Activated T-cell treated with anti-CD3 and anti-CD28 coated beads, Interleukin-2, amount 50 U/mL, for 4 hours (primary cell): ENCODE data around the gene GPRIN2. TPM values are rescaled to one million over a fixed set of nuclear protein-coding genes. Genes with fewer than 3 reads are reported as not detected.
A peak's percentile ranks its signal among the peaks of the same experiment; 100 is the strongest.

ENCODE experiments used
- ATAC-seq, 2 donors: fragments of 200-7000 bp; cut with Tn5 transposase; one replicate each; pipeline ENCODE4 v1.10.0; 2021
- DNase-seq: peaks from one replicate; pipeline ENCODE4 v3.0.0-alpha.2; 2020
- H3K27me3 Mint-ChIP-seq: one replicate; pipeline ENCODE4 v1.8.0; 2021; ENCODE audit warnings: low read depth, mixed read lengths
- H3K36me3 Mint-ChIP-seq: one replicate; pipeline ENCODE4 v1.8.0; 2022; ENCODE audit warnings: mixed read lengths; ENCODE audit not compliant: insufficient read depth
- H3K4me1 Mint-ChIP-seq: one replicate; pipeline ENCODE4 v1.8.0; 2021; ENCODE audit warnings: low read depth, mixed read lengths
- H3K4me3 Mint-ChIP-seq: one replicate; pipeline ENCODE4 v1.8.0; 2021; ENCODE audit warnings: mild to moderate bottlenecking, moderate library complexity, mixed read lengths
- H3K9me3 Mint-ChIP-seq: one replicate; pipeline ENCODE4 v1.8.0; 2021; ENCODE audit warnings: mixed read lengths
- total RNA-seq, 3 donors: library from RNA; stranded (reverse); gene quantifications; one replicate each; pipeline ENCODE4 v1.2.1, GENCODE V29; 2021

GPRIN2 gene
- total RNA-seq, 3 donors from 2014 or later = not detected

DNA sequence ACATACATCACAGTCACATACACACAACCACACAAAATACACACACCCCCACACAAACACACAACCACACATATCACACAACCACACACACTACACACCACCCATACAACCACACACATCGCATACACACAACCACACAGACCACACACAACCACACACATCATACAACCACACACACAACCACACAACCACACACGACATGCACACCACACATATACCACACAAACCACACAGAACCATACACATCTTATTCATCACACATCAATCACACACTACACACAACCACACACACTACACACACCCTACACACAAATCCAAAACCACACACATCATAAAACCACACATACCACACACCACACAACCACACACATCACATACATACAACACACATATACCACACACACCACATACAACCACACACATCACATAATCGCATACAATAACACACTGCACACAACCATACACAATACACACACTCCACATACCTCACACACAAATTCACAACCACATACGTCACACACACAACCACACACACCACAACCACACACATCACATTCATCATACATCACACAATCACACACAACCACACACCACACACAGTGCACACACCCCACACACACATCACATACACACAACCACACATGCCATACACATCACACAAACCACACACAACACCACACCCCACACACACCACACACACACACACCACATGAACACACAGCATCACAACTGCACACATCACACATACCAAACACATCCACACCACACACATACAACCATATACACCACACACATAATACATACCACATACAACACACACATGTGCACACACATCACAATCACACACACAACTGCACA lies 30.4 kb downstream of the GPRIN2 start:
- no peaks in the 10 kb centered on the region for H3K27me3 Mint-ChIP-seq
- H3K36me3 Mint-ChIP-seq = no peaks in the 10 kb centered on the region
- no peak overlapping the region for H3K4me3 Mint-ChIP-seq
- no peak for DNase-seq
- no peaks in the 10 kb centered on the region for H3K4me1 Mint-ChIP-seq
- ATAC-seq = no peak
- no peaks in the 10 kb centered on the region for H3K9me3 Mint-ChIP-seq

DNA sequence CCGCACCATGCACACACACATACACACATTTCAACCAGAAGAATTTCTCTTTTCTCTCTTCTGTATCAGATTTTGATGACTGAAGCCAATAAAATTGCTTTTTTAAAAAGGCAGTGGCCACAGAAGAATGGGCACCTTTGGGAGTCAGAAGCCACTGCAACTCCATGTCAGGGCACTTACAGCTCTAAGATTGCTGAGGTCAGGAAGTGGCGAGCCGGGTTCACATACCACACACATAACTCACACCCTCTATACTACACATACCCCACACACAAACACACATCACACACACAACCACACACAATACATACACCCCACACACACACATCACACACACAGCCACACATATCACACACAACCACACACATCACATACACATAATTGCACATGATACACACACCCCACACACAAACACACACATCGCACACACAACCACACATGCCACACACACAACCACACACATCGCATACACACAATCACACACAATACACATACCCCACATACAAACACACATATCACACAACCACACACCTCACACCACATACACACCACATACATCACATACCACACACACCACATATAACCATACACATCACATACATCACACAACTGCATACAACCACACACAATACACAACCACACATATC lies 31.2 kb downstream of the GPRIN2 start:
- ATAC-seq (no peak), DNase-seq (no peak)
- Mint-ChIP-seq H3K36me3 (no peaks in the 10 kb centered on the region), H3K4me1 (no peaks in the 10 kb centered on the region), H3K27me3 (no peaks in the 10 kb centered on the region), H3K9me3 (no peaks in the 10 kb centered on the region), H3K4me3 (no peak overlapping the region)

DNA sequence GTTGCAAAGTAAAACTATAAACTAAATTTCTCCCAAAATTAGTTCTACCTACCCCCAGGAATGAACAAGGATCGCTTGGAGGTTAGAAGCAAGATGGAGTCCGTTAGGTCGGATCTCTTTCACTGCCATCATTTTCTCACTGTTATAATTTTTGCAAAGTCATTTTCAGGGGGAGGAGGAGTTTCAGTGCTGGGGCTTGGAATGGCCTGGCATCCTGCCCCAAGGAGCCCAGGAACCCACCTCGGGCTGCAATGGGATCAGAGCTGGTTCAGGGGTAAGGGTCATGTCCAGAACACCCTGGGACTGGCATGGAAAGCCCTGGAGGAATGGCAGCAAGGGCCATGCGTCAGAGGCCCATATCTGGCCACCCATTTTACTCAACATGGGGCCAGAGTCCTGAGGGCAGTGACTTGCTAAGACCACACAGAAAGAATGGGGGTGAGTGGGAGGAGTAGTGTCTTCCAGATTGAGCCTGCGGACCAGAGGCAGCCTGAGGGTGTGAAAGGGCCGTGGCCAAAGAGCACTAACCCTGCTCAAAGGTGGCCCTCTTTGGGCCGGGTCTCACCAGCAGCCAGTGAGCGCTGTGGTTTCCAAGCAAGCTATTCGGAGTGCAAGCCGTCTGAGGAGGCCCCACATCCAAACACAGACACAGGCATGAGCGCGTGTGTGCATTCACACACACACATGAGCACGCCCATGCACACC lies 31.8 kb downstream of the GPRIN2 start:
- no peaks in the 10 kb centered on the region for H3K4me1 Mint-ChIP-seq
- no peak for ATAC-seq
- H3K4me3 Mint-ChIP-seq = no peak overlapping the region
- H3K36me3 Mint-ChIP-seq = no peaks in the 10 kb centered on the region
- DNase-seq = no peak
- peaks cover 2% of the 10 kb centered on the region for H3K27me3 Mint-ChIP-seq
- H3K9me3 Mint-ChIP-seq = no peaks in the 10 kb centered on the region

DNA sequence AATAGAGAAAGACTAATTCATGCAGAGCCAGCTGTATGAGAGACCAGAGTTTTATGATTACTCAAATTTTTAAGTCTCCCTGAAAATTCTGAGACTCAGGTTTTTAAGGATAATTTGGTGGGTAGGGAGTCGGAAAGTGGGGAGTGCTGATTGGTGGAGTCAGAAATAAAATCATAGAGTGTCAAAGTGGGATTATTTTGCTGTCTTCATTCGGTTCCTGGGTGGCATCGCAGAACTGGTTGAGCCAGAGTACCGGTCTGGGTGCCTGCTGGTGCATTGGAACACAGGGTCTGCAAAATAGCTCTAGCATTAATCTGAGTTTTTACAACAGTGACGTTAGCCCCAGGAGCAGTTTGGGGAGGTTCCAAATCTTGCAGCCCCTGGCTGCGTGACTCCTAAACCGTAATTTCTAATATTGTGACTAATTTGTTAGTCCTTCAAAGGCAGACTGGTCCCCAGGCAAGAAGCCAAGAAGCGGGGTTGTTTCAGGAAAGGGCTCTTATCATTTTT lies 32.4 kb downstream of the GPRIN2 start:
- Mint-ChIP-seq H3K4me1 (no peaks in the 10 kb centered on the region), H3K9me3 (no peaks in the 10 kb centered on the region), H3K36me3 (no peaks in the 10 kb centered on the region), H3K4me3 (no peak overlapping the region), H3K27me3 (peaks cover 2% of the 10 kb centered on the region)
- DNase-seq = no peak
- no peak for ATAC-seq

DNA sequence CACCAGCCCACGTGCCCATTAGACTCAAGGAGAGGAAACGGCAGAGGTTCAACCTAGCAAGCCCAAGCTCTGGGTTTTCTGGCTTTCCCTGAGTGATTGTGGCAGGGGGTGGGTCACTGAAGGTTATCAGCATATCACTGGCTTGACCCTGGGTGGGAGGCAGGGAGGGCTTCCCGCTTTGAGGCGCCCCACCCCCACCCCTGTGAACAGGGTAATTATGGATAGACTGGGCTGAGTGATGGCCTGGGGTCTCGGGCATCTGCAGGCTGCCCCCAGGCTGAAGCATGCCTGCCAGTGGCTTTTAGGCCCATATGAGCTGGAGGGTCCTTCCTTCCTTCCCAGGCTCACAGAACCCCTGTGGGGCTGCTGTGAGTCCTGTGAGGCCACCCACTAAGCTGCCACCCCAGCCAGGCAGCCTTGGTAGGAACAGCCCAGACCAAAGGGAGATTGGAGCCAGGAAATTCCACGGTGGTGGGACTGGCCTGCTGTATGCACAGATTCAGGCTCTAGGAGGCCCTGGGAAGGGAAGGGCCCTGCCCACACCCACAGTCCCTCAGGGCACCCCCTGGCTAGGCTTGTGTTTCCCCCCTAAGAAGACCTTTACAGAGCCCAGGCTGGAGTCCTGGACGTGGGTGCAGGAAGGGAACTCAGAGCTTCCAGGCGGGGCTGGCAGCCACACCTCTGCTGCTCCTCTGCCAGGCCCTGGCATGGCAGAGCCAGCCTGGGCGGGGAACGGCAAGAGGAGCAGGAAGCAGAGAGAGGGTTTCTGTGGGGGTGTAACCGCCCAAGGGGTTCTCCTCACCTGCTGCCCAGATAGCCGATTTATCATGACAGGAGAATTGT lies 33.1 kb downstream of the GPRIN2 start:
- DNase-seq (no peak), ATAC-seq (peak in 1 of 2 donors; percentile 11)
- Mint-ChIP-seq H3K27me3 (peaks cover 2% of the 10 kb centered on the region), H3K4me1 (no peaks in the 10 kb centered on the region), H3K9me3 (no peaks in the 10 kb centered on the region), H3K4me3 (no peak overlapping the region), H3K36me3 (no peaks in the 10 kb centered on the region)

DNA sequence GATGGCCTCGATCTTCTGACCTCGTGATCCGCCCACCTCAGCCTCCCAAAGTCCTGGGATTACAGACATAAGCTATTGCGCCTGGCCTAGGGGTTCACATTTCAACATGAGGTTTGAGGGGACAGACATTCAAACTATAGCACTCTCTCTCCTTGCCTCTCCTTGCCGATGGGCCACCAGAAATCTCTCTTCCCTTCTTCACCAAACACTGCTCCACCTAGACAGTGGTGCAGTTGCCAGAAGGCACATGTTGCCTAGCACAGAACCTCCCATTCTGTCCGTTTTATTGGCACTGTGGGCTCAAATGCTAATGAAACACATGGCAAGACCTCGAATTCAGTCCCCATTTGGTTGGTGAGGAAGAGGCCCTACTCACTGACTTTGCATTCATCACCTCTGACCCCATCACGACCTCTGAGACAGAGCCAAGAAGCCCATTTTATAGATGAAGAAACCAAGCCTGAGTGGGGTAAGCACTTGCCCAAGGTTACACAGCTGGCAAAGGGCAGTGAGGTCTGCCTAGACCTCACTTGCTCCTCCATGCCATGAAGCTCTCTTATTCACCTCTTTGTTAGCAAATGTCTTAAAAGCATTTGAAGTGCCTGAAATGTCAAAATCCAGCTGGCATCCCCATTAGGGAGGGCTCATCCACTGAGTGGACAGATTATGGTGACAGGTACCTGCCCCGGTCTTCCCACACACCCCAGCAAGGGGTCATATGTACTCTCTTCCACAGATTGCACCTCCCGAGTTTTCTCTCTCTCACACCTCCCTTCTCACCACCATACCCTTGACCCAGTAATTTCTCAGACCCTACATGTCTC lies 34.0 kb downstream of the GPRIN2 start:
- DNase-seq (no peak), ATAC-seq (no peak)
- Mint-ChIP-seq H3K4me3 (no peak overlapping the region), H3K9me3 (no peaks in the 10 kb centered on the region), H3K36me3 (no peaks in the 10 kb centered on the region), H3K27me3 (peaks cover 2% of the 10 kb centered on the region), H3K4me1 (no peaks in the 10 kb centered on the region)

DNA sequence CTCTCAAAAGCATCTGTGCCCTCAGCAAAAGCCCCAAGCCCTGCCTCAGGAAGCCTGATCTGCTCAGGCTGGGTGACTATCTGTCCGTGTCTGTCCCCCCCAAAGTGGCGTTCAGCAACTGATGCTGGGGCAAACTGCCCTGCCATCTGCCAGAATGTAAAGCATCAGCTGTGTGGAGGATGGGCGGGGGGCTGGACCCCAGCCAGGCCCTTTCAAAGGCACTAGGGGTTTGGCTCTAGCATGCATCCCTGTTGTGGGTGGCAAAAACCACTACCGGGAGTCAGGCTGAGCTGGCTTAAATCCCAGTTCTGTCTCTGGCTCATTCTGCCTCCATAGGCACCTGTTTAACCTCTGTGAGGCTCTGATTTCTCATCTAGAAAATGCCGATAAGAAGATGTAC lies 35.5 kb downstream of the GPRIN2 start:
- H3K9me3 Mint-ChIP-seq = no peaks in the 10 kb centered on the region
- peaks cover 6% of the 10 kb centered on the region for H3K27me3 Mint-ChIP-seq
- no peak overlapping the region for H3K4me3 Mint-ChIP-seq
- DNase-seq = no peak
- ATAC-seq = no peak
- no peaks in the 10 kb centered on the region for H3K4me1 Mint-ChIP-seq
- no peaks in the 10 kb centered on the region for H3K36me3 Mint-ChIP-seq

DNA sequence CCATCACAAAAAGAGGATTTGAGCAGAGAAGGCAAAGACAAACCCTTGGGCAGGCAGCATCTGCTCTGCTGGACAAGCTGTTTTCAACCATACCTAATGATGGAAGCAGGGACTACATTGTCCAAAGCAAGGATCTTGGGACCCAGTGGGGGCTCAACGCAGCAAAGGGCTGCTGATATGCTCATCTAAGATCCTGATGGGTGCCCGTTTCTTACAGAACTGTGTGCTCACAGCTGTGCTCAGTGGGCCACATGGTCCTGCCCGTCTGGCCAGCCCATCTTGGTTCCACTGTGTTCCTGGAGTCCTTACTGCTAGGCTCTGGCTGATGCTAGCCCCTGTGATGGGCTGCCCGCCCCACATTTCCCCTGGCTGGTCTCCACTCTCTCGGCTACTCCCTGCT lies 36.1 kb downstream of the GPRIN2 start:
- Mint-ChIP-seq H3K4me1 (no peaks in the 10 kb centered on the region), H3K4me3 (no peak overlapping the region), H3K9me3 (no peaks in the 10 kb centered on the region), H3K27me3 (peaks cover 6% of the 10 kb centered on the region), H3K36me3 (no peaks in the 10 kb centered on the region)
- DNase-seq = no peak
- ATAC-seq = no peak

DNA sequence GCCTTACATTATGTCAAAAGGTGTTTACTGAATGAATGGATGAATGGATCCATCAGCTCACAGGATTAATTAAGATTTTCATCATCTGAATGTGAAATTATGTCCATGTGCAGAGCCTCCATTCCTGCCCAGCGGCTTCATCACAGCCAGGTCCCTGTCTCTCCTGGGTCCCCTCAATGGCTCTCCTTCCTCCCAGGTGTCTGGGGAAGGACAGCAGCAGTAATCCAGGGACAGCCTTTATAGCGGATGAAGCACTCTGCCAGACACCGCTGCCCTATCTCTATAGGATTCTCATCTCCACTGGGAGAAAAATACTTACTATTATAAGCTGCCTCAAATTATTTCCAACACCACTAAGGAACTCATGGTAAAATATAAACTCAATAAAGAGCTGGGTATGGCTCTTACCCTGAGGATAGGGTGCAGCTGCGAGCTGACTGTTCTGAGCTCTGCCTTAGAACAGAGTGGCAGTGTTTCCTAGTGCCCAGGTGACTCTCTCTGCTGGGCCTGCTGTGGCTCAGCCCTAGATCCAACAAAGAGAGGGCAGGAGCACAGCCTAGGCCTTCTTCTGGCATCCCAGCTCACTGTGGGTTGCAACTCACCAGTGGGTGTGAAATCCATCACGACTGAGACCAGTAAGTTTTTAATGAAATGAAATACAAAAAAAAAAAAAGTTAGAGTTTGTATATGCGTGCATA lies 38.3 kb downstream of the GPRIN2 start:
- H3K4me3 Mint-ChIP-seq = no peak overlapping the region
- ATAC-seq (no peak), DNase-seq (no peak)
- no peaks in the 10 kb centered on the region for H3K4me1 Mint-ChIP-seq
- H3K9me3 Mint-ChIP-seq = no peaks in the 10 kb centered on the region
- H3K27me3 Mint-ChIP-seq = peaks cover 6% of the 10 kb centered on the region
- H3K36me3 Mint-ChIP-seq = no peaks in the 10 kb centered on the region

DNA sequence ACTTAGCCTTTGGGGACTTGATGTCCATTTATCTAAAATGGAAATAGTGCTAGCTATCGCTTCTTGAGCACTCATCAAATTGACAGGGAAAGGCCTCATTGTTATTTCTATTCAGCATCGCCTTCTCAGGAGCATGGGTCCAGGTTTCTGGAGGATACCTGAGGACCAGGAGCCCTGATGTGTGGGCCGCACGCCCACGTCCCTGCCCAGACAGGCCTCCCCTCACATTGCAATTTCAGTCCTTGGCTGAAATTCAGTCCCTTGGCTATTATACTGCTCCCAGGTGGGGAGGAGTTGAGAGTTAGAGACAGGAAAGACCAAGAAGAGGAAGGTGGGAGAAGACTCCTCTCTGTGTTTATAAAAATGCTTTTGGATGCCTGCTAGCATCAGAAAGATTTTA lies 38.9 kb downstream of the GPRIN2 start:
- no peaks in the 10 kb centered on the region for H3K9me3 Mint-ChIP-seq
- no peaks in the 10 kb centered on the region for H3K4me1 Mint-ChIP-seq
- no peak for DNase-seq
- H3K4me3 Mint-ChIP-seq = no peak overlapping the region
- ATAC-seq = no peak
- H3K27me3 Mint-ChIP-seq = peaks cover 6% of the 10 kb centered on the region
- H3K36me3 Mint-ChIP-seq = no peaks in the 10 kb centered on the region

DNA sequence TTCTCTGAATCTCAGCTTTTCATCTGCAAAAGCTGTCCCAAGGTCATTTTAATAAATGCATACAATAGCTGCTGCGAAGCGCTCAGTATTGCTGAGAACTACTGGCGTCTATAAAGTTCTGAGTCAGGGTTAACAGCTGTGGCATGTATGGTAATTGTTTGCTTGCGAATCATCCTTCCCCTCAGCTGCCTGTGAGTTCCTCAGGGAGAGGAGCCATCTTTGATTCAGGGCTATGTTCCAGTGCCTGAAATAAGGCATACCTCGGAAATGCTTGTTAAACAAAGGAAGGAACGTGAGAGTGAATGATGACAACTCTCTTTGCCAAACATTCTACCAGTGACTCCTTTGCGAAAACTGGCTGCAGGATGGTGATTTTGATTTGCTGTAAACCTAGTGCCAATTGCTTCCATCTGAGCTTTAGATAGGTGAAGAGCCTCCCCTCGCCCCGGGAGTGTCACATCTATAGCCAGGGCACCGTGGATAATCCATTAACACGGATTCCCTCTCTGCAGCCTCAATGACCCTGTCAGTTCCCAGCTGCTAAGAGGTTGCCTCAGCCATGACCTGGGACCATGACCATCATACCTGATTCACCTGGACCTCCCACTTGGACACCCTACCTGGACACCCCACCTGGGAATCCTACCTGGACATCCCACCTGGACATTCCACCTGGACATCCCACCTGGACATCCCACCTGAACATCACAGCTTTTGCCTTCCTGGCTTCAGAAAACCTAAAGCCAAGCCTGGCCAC lies 39.6 kb downstream of the GPRIN2 start:
- Mint-ChIP-seq H3K27me3 (peaks cover 6% of the 10 kb centered on the region), H3K4me3 (no peak overlapping the region), H3K9me3 (no peaks in the 10 kb centered on the region), H3K4me1 (no peaks in the 10 kb centered on the region), H3K36me3 (no peaks in the 10 kb centered on the region)
- no peak for ATAC-seq
- no peak for DNase-seq

DNA sequence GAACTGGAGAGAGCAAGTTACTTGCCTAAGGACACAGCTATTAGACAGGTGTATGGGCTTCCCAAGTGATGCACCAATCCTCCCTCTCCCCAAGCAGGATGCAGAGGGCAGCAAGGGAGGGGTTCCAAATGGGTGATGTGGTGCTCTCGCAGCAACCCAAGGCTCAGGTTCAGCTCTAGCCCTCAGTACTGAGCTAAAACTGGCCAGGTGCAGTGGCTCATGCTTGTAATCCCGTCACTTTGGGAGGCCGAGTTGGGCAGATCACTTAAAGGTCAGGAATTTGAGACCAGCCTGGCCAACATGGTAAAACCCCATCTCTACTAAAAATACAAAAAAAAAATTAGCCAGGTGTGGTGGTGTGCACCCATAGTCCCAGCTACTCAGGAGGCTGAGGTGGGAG lies 40.7 kb downstream of the GPRIN2 start:
- no peaks in the 10 kb centered on the region for H3K36me3 Mint-ChIP-seq
- H3K4me3 Mint-ChIP-seq = no peak overlapping the region
- ATAC-seq (no peak), DNase-seq (no peak)
- H3K9me3 Mint-ChIP-seq = no peaks in the 10 kb centered on the region
- H3K4me1 Mint-ChIP-seq = no peaks in the 10 kb centered on the region
- H3K27me3 Mint-ChIP-seq = peaks cover 6% of the 10 kb centered on the region
